ENCODE measurements around the gene RAB44. TPM values are rescaled to one million over a fixed set of nuclear protein-coding genes. Genes with fewer than 3 reads are reported as not detected.
A peak's percentile ranks its signal among the peaks of the same experiment; 100 is the strongest.

RAB44 gene
- total and polyA plus RNA-seq, 2 of the 13 experiments (the other 11 are each of a cell fraction or from before 2014, with no cell fraction given), result not detected

GRCh38 chr6:36678488-36679042, 19.1 kb upstream of the RAB44 start, which contains the start of gene CDKN1A (continued):
- TF ChIP-seq FOXO4 (CRISPR knock-in tag; conservative IDR thresholded peaks at IDR 0.05) (0 out of 2 replicates have a peak, but pooled peaks have one; percentile 87), HHEX (CRISPR knock-in tag; IDR thresholded peaks at IDR 0.05) (no peak), ZNF501 (CRISPR knock-in tag; IDR thresholded peaks at IDR 0.05) (peak; percentile 80), FUBP1 (CRISPR knock-in tag; IDR thresholded peaks at IDR 0.05; ENCODE audit: borderline replicate concordance) (no peak), SOX13 (IDR thresholded peaks at IDR 0.05) (peak; percentile 16; the same call in 1 of the 2 replicates), SOX13 (CRISPR knock-in tag; conservative IDR thresholded peaks at IDR 0.05 in 1 of 2, IDR thresholded peaks at IDR 0.05 in 1 of 2) (peak in 1 of 2 experiments; percentile 61; a peak in 1 of 4 replicates), EEA1 (CRISPR knock-in tag; IDR thresholded peaks at IDR 0.05; ENCODE audit: borderline replicate concordance) (peak; percentile 74; the same call in 1 of the 2 replicates), ZNF407 (CRISPR knock-in tag; IDR thresholded peaks at IDR 0.05; ENCODE audit: not compliant biosample characterization) (peak; percentile 60), ZNF639 (CRISPR knock-in tag; conservative IDR thresholded peaks at IDR 0.05) (peak; percentile 70; the same call in 1 of the 2 replicates), MLX (CRISPR knock-in tag; IDR thresholded peaks at IDR 0.05) (no peak), NR2C2 (CRISPR knock-in tag; IDR thresholded peaks at IDR 0.05; ENCODE audit: borderline replicate concordance) (peak; percentile 15; the same call in 1 of the 2 replicates), TIGD3 (CRISPR knock-in tag; IDR thresholded peaks at IDR 0.05; ENCODE audit: borderline replicate concordance) (no peak; the same call in 1 of the 2 replicates)
